Esophagus muscularis mucosa (tissue), 4 donors: Measurements from ENCODE around the gene TMEM156. TPM values are rescaled to one million over a fixed set of nuclear protein-coding genes. Genes with fewer than 3 reads are reported as not detected.

Experiments used
- DNase-seq: peaks from one replicate; pipeline ENCODE4 v3.0.0-alpha.2; 2017; ENCODE audit errors: extremely low spot score
- H3K27ac ChIP-seq, 4 donors: fragments of 200-600 bp; sonication (generic); replicated peaks in 1 of 4; 1 replicate in 3 of 4; 2 replicates in 1 of 4; pipeline ENCODE4 v1.5.1; 2016 to 2019; ENCODE audit warnings: mild to moderate bottlenecking in 1 of 4
- H3K27me3 ChIP-seq, 4 donors: fragments of 200-600 bp; sonication (generic); one replicate each; pipeline versions ENCODE4 v1.5.1 to v1.6.0; 2016 to 2019
- H3K36me3 ChIP-seq, 4 donors: fragments of 200-600 bp; sonication (generic); one replicate each; pipeline ENCODE4 v1.5.1; 2016 to 2019
- H3K4me1 ChIP-seq, 4 donors: fragments of 200-600 bp; sonication (generic); one replicate each; pipeline ENCODE4 v1.5.1; 2016 to 2019
- H3K4me3 ChIP-seq, 4 donors: fragments of 200-600 bp; sonication (generic); 1 replicate in 2 of 4; 2 replicates in 2 of 4; pipeline ENCODE4 v1.5.1; 2016 to 2019; ENCODE audit warnings: mild to moderate bottlenecking in 4 of 4, moderate library complexity in 1 of 4
- H3K9me3 ChIP-seq, 4 donors: fragments of 200-600 bp; sonication (generic); 1 replicate in 3 of 4; 2 replicates in 1 of 4; pipeline ENCODE4 v1.5.1; 2016 to 2019
- CTCF ChIP-seq, 3 experiments: fragments of 200-600 bp in 2 of 3; fragments of 450-650 bp in 1 of 3; sonication (generic) in 2 of 3; IDR thresholded peaks; one replicate each; pipeline ENCODE4 v1.5.1; 2017 to 2019; ENCODE audit warnings: antibody characterized with exemption in 3 of 3, mild to moderate bottlenecking in 2 of 3, moderate library complexity in 1 of 3
- EP300 ChIP-seq: sonication (generic); formaldehyde crosslinking; IDR thresholded peaks from one replicate; pipeline ENCODE4 v1.6.1; 2017; ENCODE audit warnings: antibody characterized with exemption
- POLR2A ChIP-seq: fragments of 450-650 bp; IDR thresholded peaks from one replicate; pipeline ENCODE4 v1.6.1; 2017; ENCODE audit warnings: antibody characterized with exemption, moderate library complexity, mild to moderate bottlenecking, low read depth
- POLR2AphosphoS5 ChIP-seq, 2 donors: sonication (generic); formaldehyde crosslinking; IDR thresholded peaks; one replicate each; pipeline ENCODE4 v1.6.1; 2017; ENCODE audit warnings: antibody characterized with exemption in 2 of 2
- WGBS: methylation state at CpG from one replicate; pipeline ENCODE4 v1.1.5; 2018; 5-methylcytosine and 5-hydroxymethylcytosine counted together
- intact Hi-C: fragments of 100-400 bp; cut with DNase I; formaldehyde crosslinking; loops from one replicate; pipeline ENCODE4 v1.15.1; 2023
- total RNA-seq, 4 donors: library from RNA; depleted of rRNA; stranded (reverse); fragments of >200 nt; gene quantifications; one replicate each; pipeline versions ENCODE4 v1.1.0 to v1.2.1, GENCODE V29; 2016

The TMEM156 gene
- total RNA-seq, 4 donors from 2014 or later, result 0.50 TPM; not detected in 3

GRCh38 chr4:39044956-39045826 is 13.0 kb upstream of the TMEM156 start:
- Histone ChIP-seq H3K9me3 (no peaks in the 10 kb centered on the region), H3K27ac (peak overlapping the region; percentile 94 to 98 (median 98)), H3K4me3 (peak overlapping the region; percentile 92 to 97 (median 96)), H3K4me1 (peaks cover 12 to 63% (median 59%) of the 10 kb centered on the region in 4 donors), H3K27me3 (no peaks in the 10 kb centered on the region), H3K36me3 (no peaks in the 10 kb centered on the region)
- no peak for DNase-seq
- WGBS, result 2% methylated on average over 23 of the region's 82 CpGs
- TF ChIP-seq POLR2A (no peak), CTCF (IDR thresholded peaks at IDR 0.05) (no peak), EP300 (no peak), POLR2AphosphoS5 (IDR thresholded peaks at IDR 0.05) (no peak)
- intact Hi-C loops, result loop anchor here (5.0 to 10.0 kb wide), 2 partner anchors 93 to 140 kb away; no protein-coding TSS in a partner anchor

DNA sequence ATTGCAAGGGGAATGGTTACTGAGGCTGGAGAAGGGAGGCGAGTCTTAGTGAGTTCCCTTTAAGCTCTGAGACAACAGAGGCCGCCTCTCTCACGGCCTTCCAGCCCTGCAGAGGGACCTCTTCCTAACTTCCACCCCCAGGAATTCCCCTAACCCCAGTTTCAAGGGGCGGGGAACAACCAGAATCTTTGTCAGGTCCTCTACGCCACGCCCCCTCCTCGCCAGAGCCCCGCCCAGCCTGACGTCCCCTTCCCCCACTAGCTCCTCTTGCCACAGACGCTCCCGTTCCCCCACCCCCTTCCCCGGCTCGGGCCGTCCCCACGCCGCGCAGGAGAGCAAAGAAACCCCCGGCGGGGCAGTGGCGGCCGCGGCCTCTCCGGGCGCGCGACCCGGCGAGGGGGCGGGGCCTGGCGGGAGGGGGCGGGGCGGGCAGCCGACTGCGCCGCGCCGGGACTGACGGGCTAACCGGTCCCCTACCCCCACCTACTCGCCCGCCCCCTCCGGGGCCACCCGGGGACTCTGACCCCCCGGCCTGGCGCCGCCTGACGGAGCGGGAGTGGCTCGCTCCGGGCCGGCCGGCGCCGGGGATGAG is 12.3 kb upstream of the TMEM156 start:
- Histone ChIP-seq H3K9me3 (no peaks in the 10 kb centered on the region), H3K27ac (peak overlapping the region; percentile 94 to 98 (median 98)), H3K4me1 (peaks cover 8 to 58% (median 57%) of the 10 kb centered on the region in 4 donors), H3K36me3 (no peaks in the 10 kb centered on the region), H3K4me3 (peak overlapping the region; percentile 92 to 97 (median 96)), H3K27me3 (no peaks in the 10 kb centered on the region)
- DNase-seq, result peak; percentile 98
- WGBS, result 0% methylated on average over 9 of the region's 54 CpGs
- TF ChIP-seq CTCF (IDR thresholded peaks at IDR 0.05) (peak in 1 of 3 experiments; percentile 6), EP300 (no peak), POLR2AphosphoS5 (IDR thresholded peaks at IDR 0.05) (peak in 1 of 2 donors; percentile 52)
- intact Hi-C loops, result loop anchor here (5.0 to 10.0 kb wide), 2 partner anchors 92 to 140 kb away; no protein-coding TSS in a partner anchor

DNA sequence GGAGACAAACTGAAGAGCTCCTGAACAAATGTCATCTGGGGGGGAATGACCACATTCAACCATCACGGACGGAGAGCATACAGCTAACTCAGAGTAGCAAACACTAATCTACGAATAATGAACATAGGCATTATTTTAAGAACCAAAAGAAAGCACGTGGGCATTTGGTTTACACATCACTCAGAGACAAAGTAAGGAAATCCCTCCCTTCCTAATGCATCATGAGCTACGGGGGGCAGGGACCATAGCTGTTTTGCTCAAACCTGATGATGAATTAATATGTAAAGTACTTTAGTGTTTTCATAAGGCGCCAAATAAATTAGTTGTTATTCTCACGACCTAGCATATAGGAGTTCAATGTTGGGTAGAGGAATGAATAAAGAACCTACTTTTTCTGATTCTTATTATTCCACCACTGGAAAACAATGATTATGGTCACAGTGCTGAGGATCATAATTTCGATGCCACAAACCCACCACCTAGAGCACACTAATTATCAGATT is 11.7 kb upstream of the TMEM156 start:
- intact Hi-C loops, result loop anchor here (5.0 to 10.0 kb wide), 2 partner anchors 92 to 139 kb away; no protein-coding TSS in a partner anchor
- TF ChIP-seq POLR2AphosphoS5 (IDR thresholded peaks at IDR 0.05) (no peak), CTCF (IDR thresholded peaks at IDR 0.05) (no peak), EP300 (no peak), POLR2A (no peak)
- peaks cover 8 to 53% (median 52%) of the 10 kb centered on the region in 4 donors for H3K4me1 ChIP-seq
- H3K9me3 ChIP-seq, result no peaks in the 10 kb centered on the region
- WGBS, result 12% methylated on average over 8 of the region's 8 CpGs
- peak overlapping the region; percentile 92 to 97 (median 96) for H3K4me3 ChIP-seq
- H3K36me3 ChIP-seq, result no peaks in the 10 kb centered on the region
- DNase-seq, result no peak
- H3K27ac ChIP-seq, result peak overlapping the region; percentile 94 to 98 (median 98)
- no peaks in the 10 kb centered on the region for H3K27me3 ChIP-seq

DNA sequence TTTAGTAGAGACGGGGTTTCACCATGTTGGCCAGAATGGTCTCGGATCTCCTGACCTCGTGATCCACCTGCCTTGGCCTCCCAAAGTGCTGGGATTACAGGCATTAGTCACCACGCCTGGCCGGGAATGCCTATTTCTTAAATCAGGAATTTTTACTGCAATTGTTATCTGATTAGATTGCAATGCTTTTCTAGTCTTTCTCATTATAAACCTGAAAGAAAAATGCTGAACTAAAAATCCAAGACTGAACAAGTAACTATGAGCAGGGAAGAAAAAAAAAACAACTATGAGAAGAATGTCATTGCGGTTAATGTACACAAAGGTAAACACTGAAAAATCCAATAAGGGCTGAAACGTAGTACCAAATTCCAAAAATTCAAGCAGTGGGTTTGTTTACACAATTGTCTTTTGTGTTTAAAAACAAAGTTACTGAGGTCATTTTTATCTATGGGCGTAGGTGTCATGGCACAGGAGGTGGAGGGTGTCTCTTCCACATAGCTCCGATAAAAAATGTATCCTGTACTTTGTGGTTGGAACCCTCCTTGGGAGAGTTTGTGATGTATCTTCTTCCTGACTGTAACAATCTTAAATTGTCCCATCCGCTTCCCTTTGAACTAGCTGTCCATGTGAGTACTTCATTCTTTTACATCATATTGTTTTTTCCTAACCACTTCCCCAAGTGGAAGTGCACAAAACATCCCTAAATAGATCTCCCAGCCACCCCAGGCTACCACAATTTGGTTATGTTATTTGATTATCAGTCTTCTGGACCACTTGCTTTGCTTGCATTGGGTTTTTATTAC is 11.1 kb upstream of the TMEM156 start:
- TF ChIP-seq CTCF (IDR thresholded peaks at IDR 0.05), result no peak
- TF ChIP-seq POLR2A, result no peak
- no peak for TF ChIP-seq POLR2AphosphoS5 (IDR thresholded peaks at IDR 0.05)
- no peak for TF ChIP-seq EP300
- no peaks in the 10 kb centered on the region for H3K9me3 ChIP-seq
- intact Hi-C loops, result loop anchor here (5.0 to 10.0 kb wide), 2 partner anchors 91 to 138 kb away; no protein-coding TSS in a partner anchor
- no peaks in the 10 kb centered on the region for H3K36me3 ChIP-seq
- H3K4me1 ChIP-seq, result peaks cover 8 to 46% (median 46%) of the 10 kb centered on the region in 4 donors
- 66% methylated on average over 10 of the region's 10 CpGs for WGBS
- DNase-seq, result no peak
- peak overlapping the region; percentile 94 to 98 (median 98) for H3K27ac ChIP-seq
- peak overlapping the region in 3 of 4 donors; percentile 92 to 97 (median 96) for H3K4me3 ChIP-seq
- no peaks in the 10 kb centered on the region for H3K27me3 ChIP-seq
